ENCODE results near the gene YPEL2. TPM values are rescaled to one million over a fixed set of nuclear protein-coding genes. Genes with fewer than 3 reads are reported as not detected.

The YPEL2 gene
- total RNA-seq, 2 donors from 2014 or later = 25.8 to 40.3 TPM

GRCh38 chr17:59328601-59329000, 2.9 kb upstream of the YPEL2 start:
- intact Hi-C loops (cut with DNase I) = no loop called here
- DNase-seq (ENCODE audit: low spot score) = peak; percentile 31

DNA sequence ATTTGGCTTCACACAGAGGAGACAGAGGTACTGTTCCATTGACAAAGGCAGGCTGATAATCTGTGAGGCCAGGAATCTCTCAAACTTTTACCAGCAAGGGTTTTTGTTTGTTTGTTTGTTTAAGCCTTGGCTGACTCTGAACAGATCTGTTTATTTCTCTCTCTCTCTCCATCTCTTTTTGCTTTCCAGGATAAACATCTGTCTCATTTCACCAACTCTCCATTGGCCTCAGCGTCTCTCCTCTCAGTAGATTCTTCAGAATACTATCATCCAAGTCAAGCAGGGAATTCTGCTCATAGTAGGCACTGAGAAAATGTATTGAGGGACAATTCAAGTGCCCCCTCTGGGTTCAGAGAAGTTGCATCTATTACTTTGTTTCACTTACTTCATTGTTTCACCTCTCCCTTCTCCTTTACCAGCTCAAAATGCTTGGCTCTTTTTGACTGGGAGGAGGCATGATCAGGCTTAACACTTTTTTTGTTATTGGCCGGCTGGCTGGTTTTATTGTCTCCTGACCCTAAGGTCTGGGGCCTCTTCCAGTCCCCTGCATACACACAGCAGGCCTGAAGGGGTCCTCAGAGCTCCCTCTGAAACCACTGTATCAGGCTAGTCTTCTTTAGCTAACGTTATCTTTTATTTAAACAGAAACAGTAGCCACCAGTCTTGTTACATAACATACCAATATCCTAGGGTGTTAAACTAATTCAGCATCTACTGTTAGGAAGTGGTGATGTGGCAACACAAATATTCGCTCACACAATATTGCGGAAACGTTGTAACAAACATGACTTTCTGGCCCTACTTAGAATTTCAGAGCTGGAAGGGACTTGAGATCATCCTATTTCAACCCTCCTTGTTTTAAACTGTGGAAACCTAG, 2.0 kb upstream of the YPEL2 start:
- intact Hi-C loops (cut with DNase I) = loop anchor here (2.0 to 5.0 kb wide), 4 partner anchors 43 to 113 kb away; no protein-coding TSS in a partner anchor
- DNase-seq (ENCODE audit: low spot score) = peak; percentile 80

GRCh38 chr17:59330053-59330942, 1.2 kb upstream of the YPEL2 start:
- peak; percentile 80 for DNase-seq (ENCODE audit: low spot score)
- intact Hi-C loops (cut with DNase I) = loop anchor here (2.0 to 5.0 kb wide), 4 partner anchors 42 to 112 kb away; no protein-coding TSS in a partner anchor

DNA sequence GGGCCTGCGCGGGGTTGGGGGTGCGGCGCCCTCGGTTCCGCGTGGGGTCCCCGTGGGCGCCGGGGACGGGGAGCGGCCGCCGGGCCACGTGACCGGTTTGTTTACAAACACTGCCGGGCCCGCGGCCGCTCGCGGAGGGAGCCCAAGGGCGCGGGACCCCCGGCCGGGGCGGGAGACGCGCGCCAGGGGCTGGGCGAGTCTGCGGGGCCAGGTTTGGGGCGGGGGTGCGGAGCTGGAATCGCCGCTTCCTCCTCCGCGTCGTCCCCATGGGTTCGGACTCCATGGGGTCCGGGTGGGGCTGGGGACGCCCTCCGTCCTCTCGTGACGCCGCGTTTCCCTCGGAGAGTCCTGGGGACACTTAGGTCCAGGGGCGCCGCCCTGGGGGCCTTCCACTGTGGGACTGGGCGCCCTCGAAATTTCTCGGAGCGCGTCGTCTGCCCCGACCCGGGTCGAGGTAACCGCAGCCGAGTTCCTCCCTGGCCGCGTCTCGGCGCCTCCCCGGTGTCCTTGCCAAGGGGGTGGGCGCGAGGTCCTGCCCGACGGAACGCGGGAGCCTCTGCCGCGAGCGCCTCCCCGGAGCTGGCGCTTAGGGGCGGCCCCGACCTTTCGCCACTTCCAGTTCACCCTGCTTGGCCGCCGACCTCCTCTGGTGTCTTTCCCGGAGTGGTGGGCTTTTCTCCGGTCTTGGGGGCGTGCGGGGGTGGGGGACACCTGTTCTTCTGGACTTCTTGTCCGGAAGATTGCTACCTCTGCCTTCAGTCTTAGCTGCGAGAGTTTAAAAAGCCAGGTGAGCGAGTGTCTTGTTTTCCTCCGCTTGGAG, 684 bp downstream of the YPEL2 start:
- DNase-seq (ENCODE audit: low spot score) = peak; percentile 92

DNA sequence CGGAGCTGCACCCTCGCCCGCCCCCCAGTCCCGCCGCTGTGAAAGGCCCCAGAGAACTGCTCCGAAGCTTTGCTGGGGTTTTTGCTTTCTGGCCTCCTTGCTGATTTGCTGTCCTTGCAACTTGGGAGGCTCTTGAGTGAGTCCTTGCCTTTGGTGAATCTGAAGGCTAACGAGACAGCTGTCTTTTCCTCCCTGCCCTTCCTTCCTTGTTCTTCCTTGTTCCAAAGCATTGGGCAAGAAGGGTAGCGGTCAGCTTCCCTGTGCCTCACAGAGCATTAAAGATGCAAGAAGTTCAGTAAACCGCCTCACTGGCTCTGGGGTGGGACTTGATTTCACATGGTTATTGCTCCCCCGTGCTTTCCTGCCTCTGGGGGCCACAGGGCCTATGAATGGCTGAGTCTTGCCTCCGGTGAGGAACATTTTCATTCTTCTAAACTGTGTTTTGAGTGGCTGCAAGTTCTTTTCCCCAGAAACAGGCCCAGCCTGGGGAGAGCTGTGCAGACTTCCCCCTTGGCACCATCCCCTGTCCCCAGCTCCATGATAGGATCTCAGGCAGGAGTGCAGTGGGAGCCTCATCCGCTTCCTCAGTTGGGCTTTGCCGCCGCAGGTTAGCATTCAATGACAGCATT, 1.4 kb downstream of the YPEL2 start:
- intact Hi-C loops (cut with DNase I) = loop anchor here (5.0 kb wide), 3 partner anchors 39 to 109 kb away; no protein-coding TSS in a partner anchor
- no peak for DNase-seq (ENCODE audit: low spot score)

More for the DNA sequence above, 684 bp downstream of the YPEL2 start:
- intact Hi-C loops (cut with DNase I) = loop anchor here (2.0 to 5.0 kb wide), 4 partner anchors 40 to 110 kb away; no protein-coding TSS in a partner anchor

DNA sequence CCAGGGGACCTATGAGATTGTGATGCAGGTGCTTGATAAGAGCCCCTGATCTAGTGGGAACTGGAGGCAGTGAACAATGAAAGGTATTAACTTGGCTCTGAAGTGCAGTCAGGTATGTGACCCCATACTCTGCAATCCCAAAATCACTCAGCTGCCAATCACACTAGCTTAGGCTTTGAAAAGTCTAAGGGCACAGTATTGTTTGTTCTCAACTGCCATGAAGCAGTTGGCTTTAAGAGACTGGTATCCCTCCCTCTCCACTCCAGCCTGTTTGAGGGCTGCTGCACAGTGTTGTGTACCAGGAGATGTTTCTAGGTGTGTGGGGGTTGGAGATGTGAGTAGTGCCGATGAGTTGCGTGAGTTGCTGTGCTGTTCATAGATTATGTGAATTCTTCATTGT, 2.4 kb downstream of the YPEL2 start:
- no peak for DNase-seq (ENCODE audit: low spot score)
- intact Hi-C loops (cut with DNase I) = loop anchor here (5.0 kb wide), 3 partner anchors 38 to 108 kb away; no protein-coding TSS in a partner anchor

- intact Hi-C loops (cut with DNase I) = no loop called here
Observed at GRCh38 chr17:59335685-59336084, 4.2 kb downstream of the YPEL2 start.

GRCh38 chr17:59337741-59338299, 6.4 kb downstream of the YPEL2 start:
- no peak for DNase-seq (ENCODE audit: low spot score)
- intact Hi-C loops (cut with DNase I) = no loop called here

More at GRCh38 chr17:59335685-59336084, 4.2 kb downstream of the YPEL2 start:
- DNase-seq (ENCODE audit: low spot score) = no peak

DNA sequence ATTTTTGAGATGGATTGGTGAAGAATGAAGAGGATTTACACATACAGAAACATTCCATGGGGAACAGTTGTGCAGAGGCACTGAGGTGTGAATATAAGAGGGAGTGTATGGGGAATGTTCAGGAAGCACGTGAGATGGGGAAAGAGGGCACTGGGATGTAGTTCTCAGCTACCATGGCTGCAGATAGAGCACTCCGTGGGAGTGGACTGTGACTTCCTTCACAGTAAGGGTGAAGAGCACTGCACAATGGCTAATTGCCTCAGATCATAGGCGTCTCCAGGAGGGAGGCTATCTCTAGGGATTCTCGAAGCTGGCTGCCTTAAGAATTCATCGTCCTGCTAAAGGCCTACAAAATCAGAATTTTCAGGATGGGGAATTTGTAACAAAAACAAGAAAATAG, 7.0 kb downstream of the YPEL2 start:
- no peak for DNase-seq (ENCODE audit: low spot score)
- intact Hi-C loops (cut with DNase I) = no loop called here

- intact Hi-C loops (cut with DNase I) = loop anchor here in 1 of 2 donors (2.0 kb wide), 1 partner anchor 75 kb away; no protein-coding TSS in a partner anchor
- DNase-seq (ENCODE audit: low spot score) = no peak
Observed at GRCh38 chr17:59341922-59342321, 10.5 kb downstream of the YPEL2 start.

DNA sequence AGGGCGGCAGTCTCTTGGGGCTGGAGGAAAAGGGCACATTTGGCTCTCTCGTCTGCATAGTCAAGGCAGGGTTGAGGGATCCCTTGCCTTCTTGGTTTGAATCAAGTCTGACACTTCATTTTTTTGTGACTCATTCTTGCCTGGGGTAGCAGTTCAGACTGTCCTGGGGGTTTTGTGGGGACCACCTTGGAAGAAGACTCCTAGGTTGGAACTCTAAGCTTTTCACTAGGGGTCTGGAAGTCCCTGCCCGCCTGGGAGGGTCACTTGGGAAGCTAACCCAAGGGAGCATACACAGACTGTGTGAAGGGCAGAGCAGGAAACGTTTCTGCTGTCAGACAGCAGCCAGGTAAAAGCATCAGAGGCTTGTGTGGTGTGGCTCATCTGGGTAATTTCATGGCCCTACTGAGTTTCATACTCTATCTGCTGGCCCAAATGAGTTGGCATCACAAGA, 11.3 kb downstream of the YPEL2 start:
- intact Hi-C loops (cut with DNase I) = no loop called here
- DNase-seq (ENCODE audit: low spot score) = no peak

- DNase-seq (ENCODE audit: low spot score) = no peak
Observed at GRCh38 chr17:59345476-59345875, 14.0 kb downstream of the YPEL2 start.

GRCh38 chr17:59346341-59346740, 14.9 kb downstream of the YPEL2 start:
- intact Hi-C loops (cut with DNase I) = no loop called here
- no peak for DNase-seq (ENCODE audit: low spot score)

More at GRCh38 chr17:59345476-59345875, 14.0 kb downstream of the YPEL2 start:
- intact Hi-C loops (cut with DNase I) = no loop called here

GRCh38 chr17:59346876-59347407, 15.5 kb downstream of the YPEL2 start:
- DNase-seq (ENCODE audit: low spot score) = no peak
- intact Hi-C loops (cut with DNase I) = no loop called here

GRCh38 chr17:59347975-59348391, 16.5 kb downstream of the YPEL2 start:
- peak; percentile 47 for DNase-seq (ENCODE audit: low spot score)
- intact Hi-C loops (cut with DNase I) = no loop called here

- intact Hi-C loops (cut with DNase I) = no loop called here
- peak; percentile 38 for DNase-seq (ENCODE audit: low spot score)
Observed at GRCh38 chr17:59349178-59349577, 17.7 kb downstream of the YPEL2 start.

DNA sequence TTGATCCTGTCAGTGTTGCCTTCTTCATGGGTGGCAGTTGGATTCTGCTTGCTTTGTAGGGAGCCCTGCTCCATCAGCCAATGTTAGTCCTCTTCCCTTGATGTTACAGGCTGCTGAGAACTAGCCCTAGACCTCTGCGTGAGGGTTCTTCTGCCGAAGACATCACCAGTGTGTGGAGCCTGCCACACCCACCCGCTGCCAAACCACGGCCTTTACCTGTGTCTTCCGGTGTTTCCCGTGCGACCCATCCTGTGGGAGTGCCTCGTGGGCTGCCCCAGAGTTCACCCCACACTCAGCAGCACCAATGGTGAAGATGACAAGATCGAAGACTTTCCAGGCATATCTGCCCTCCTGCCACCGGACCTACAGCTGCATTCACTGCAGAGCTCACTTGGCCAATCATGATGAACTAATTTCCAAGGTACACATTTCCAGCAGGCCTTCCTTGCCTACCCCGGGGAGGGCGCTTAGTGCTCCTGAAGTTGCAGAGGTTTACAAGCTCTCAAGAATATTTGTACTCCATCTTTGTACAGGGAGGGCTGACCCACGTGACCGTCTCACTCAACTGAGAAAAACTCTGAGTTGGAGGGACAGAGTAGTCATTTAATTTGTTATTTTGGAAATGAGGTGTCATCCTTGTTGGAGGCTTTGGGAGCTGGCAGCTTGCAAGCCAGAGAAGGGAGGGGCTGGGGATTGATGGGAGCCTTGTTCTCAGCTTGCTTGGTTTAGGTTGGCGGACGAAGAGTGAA, 21.8 kb downstream of the YPEL2 start:
- DNase-seq (ENCODE audit: low spot score) = peak; percentile 66
- intact Hi-C loops (cut with DNase I) = no loop called here
